Astrocyte of the cerebellum (primary cell): ENCODE data around the gene MYH9.

Experiments
- DNase-seq: peaks from one replicate; pipeline ENCODE4 v3.0.0-alpha.2; 2011; ENCODE audit warnings: low read depth
- H3K4me3 ChIP-seq: 2 replicates; pipeline ENCODE4 v1.5.1; 2011; ENCODE audit warnings: mild to moderate bottlenecking, low read depth, low read length, moderate library complexity
- CTCF ChIP-seq: IDR thresholded peaks from 2 replicates; pipeline ENCODE4 v1.5.1; 2012; ENCODE audit warnings: low read length, low read depth, moderate library complexity, mild to moderate bottlenecking; ENCODE audit errors: missing control alignments
- in situ Hi-C: cut with HindIII; loops from 2 replicates; pipeline ENCODE4 v1.10.0; 2017; ENCODE audit warnings: low sequenced_read_pairs

Gene MYH9

DNA sequence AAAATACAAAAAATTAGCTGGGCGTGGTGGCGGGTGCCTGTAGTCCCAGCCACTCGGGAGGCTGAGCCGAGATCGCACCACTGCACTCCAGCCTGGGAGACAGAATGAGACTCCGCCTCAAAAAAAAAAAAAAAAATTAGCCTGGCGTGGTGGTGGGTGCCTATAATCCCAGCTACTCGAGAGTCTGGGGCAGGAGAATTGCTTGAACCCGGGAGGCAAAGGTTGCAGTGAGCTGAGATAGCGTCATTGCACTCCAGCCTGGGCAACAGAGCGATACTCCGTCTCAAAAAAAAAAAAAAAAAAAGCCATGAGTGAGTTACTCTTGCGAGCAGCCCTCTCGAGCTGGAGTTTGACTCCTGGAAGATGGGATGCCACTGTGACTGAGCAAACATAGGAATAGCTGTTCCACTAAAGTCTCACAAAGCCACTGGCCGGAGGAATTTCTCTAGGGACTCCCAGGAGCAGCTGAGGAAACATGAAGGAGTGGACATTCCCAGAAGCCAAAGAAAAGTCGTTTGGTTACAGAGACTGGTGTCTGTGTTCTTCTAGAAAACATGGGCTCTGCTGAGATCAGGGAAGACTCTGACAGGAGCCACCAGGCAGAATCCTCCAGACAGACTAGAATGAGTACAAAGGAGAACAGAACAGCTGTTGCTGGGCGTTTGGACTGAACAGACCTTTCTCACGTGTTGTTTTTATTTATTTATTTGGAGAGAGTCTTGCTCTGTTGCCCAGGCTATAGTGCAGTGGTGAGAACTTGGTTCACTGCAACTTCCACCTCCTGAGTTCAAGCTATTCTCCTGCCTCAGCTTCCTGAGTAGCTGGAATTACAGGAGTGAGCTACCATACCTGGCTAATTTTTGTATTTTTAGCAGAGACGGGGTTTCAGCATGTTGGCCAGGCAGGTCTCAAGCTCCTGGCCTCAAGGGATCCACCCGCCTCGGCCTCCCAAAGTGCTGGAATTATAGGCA, 32.4 kb upstream of the MYH9 start:
- no peak for DNase-seq
- no peak for TF ChIP-seq CTCF
- in situ Hi-C loops, result no loop called here
- no peak overlapping the region for H3K4me3 ChIP-seq

GRCh38 chr22:36419177-36419911, 31.6 kb upstream of the MYH9 start:
- no peak for DNase-seq
- no peak for TF ChIP-seq CTCF
- no peak overlapping the region for H3K4me3 ChIP-seq
- in situ Hi-C loops, result no loop called here

GRCh38 chr22:36417281-36417686, 29.5 kb upstream of the MYH9 start:
- in situ Hi-C loops, result no loop called here
- no peak for TF ChIP-seq CTCF
- DNase-seq, result no peak
- no peak overlapping the region for H3K4me3 ChIP-seq

DNA sequence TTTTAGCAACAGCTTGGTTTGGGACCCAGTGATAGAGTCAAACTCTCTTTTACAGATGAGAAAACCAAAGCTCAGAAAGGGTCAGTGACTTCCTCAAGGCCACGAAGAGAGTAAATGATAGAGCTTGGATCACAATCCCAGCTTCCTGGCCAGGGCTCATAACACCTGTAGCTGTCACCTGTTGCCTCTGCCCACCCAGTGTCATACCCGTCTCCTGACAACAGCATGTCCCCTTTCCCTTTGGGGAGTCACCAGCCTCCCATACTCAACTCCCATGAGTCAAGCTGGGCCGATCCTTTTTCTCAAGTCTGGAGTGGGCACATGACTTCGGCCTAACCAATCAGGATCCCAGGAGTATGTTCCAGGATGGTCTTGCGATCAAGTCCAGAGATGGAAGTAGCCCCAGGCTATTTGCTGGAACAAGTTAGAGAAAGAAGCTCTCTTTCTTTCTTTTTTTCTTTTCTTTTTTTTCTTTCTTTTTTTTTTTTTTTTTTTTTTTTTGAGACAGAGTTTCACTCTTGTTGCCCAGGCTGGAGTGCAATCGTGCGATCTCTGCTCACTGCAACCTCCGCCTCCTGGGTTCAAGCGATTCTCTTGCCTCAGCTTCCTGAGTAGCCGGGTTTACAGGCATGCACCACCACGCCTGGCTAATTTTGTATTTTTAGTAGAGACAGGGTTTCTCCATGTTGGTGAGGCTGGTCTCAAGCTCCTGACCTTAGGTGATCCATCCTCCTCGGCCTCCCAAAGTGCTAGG, 27.8 kb upstream of the MYH9 start:
- in situ Hi-C loops, result no loop called here
- no peak for DNase-seq
- TF ChIP-seq CTCF, result no peak
- H3K4me3 ChIP-seq, result no peak overlapping the region

DNA sequence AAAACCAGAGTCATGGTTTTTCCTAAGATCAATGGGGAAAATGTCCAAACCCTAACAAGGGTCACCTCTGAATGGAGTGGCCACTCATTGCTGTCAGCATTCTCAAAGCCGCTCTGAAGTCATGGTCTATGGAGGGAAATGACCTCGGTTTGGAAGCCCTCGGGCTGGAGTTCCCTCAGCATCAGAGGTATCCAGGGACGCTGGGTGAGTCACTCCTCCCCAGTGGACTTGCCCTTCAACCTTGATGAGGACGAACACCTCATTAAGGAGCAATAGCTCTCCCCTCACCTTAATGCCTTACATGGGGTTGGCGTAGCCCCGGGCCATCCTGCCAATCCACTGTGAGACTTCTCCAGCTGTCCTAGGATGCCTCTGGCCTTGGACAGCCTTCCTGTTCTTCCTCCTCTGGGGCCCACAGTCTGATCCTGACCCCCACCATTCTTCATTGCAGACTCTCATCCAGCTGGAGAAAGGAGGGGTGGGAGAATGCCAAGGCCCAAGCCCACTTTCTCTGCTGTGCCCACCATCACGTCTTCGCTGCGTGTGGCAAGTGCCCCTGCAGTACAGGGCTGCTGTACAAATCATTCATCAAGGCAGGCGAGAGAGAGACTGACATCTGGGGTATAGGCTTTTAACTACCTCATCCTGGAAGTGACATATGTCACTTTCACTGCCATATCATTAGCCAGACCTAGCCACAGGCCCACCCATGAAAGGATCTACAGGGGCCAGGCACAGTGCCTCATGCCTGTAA, 25.4 kb upstream of the MYH9 start:
- in situ Hi-C loops, result no loop called here

More for the DNA sequence above, 25.4 kb upstream of the MYH9 start:
- no peak overlapping the region for H3K4me3 ChIP-seq
- no peak for TF ChIP-seq CTCF
- DNase-seq, result no peak
